Stimulated activated CD8-positive, alpha-beta memory T cell treated with anti-CD3 and anti-CD28 coated beads, Interleukin-12 subunit alpha, Interleukin-12 subunit beta, amount 100 ng/mL, for 4 hours (primary cell): ENCODE data around the gene DAZAP1.
"Not testable (repeated sequence)": the region's sequence is repeated elsewhere in the genome, so short reads cannot be mapped to it uniquely, and the experiment has no call there.

ENCODE experiments used
- DNase-seq: peaks from one replicate; pipeline ENCODE4 v3.0.0-alpha.2; 2020; ENCODE audit warnings: low read depth

Gene DAZAP1

DNA sequence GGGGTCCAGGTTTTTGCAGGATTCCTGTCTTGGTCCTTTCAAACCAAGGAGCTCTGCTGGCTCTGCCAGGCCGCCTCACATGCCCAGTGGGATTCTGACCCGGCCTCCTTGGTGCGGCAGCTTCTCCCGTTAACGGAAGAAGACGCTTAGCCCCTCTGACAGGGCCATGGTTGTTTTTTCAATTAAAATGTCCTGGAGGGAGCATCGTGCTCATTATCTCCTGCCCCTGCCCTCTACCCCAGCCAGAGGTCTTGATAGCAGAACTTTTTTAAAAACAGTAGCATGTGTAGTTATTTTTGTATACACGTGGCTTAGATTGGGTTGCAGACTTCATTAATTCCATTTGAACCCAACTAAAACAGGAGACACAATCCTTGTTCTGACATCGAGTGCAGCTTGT, 19.4 kb downstream of the DAZAP1 start:
- no peak for DNase-seq

DNA sequence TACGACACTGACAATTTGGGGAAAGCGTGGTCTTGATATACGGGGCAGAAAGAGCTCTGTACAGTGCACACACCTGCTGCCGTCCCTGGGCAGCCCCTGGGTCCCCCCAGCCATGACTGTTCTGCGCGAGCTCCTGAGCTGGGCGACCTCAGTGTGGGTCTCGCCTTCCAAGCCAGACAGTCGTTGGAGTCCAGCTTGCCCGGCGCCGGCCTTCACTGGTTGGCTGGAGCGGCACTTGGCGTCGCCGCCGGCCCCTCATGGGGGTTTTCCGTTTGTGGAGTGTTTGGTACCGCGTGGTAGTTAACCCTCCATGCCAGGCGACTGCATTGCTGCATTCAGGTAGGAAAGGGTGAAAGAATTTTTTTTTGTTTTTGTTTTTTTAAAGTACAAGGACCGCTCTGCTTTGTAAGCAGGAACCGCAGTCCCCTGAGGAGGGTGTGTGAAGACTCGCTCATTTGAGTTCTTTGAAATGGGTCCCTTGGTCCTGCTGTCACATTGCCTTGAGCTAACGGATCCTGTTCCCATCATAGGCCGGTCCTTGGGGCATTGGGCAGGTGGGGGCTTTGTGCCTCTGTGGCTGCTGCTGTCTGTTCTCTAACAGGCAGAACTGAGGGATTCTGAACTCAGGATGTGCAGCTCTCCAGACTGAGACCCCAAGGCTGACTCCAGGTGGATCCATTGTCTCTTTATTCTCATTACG, 20.0 kb downstream of the DAZAP1 start:
- DNase-seq = no peak

DNA sequence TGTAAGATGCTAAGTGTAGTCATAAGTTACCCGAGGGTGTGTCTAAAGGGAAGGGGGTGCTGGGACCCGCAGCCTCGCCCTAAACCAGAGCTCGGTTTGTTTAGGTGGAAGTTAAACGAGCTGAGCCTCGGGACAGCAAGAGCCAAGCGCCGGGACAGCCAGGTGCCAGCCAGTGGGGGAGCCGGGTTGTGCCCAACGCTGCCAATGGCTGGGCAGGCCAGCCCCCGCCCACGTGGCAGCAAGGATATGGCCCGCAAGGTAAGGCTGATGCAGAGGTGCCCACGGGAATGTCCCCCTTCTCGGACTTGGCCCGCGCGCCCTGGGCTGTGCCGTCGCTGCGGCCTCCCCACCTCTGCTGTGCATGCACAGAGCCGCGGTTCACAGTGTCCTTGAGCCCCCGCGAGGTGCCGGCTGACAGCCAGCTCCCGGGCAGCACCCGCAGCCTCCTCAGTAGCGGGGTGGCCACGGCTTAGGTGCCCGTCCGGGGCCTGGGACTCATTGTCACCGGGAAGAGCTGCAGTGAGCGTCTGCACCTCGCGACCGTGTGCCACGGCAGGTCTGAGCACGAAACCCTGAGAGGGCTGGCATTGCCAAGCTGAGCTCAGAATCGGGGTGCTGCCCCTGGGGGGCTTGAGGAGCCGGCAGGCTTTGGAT, 21.5 kb downstream of the DAZAP1 start:
- no peak for DNase-seq

DNA sequence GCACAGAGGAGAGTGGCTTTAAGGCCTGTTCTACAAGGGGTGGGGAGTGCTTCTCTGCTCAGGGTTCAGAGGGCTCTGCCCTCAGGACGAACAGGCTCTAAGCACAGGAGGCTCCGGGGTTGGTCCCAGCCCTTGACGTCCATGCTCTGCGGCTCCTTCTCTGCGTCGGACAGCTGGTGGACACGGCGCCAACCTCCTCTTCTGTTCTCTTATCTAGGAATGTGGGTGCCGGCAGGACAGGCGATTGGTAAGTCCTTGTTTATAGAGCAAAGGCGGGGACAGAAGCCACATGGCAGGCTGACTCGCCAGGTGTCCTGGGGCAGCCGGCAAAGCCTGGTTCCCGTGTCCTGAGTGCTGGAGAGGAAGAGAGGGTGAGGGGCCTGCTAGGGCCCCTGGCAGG, 22.4 kb downstream of the DAZAP1 start:
- no peak for DNase-seq

DNA sequence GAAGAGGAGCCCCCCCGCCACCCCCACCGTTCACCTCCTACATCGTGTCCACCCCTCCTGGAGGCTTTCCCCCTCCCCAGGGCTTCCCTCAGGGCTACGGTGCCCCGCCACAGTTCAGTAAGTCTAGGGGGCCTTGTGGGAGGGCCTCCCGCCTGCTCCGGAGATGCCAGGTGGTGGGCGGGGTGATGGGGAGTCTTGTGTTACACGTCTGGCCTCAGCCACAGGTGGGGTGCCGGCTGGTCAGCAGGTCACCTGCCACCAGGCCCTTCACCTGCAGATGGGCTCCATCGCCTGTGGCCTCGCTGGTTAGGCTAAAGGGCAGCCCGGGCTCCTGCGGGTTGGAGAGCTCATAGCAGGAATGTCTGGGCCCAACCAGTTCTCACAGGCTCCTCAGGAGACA, 22.9 kb downstream of the DAZAP1 start:
- no peak for DNase-seq

DNA sequence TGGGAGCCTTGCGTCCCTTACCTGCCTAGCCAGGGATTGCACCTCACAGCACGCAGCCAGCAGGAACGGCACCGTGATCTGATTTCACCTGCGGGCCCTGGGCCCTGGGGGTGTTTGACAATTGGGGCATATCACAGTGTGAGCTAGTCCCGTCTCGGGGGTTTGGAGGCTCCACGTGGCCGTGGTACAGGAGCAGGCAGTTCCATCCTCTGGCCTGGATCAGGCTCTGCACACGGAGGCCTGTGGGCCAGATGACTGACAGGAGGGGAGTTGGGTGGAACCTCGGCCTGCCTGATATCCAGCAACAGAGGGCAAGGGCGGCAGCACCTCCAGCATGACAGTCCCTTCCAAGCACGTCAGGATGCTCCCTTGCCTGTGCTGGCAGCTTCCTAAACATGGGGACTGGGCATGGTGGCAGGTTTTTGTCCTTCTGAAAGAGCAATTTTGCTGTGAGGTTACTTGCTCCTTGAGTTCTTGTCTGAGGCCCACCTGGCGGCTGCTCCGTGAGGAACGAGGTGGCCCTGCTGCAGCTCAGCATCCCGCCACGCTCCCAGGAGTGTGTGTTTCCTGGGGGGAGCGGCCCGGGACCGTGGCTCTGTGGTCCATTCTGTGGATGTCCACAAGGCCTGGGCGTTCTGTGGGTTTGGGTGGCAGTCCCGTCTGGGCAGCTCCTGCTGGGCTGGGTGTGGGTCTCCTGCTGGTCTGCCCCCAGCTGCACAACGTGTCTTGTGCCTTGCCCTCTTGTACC, 24.5 kb downstream of the DAZAP1 start:
- DNase-seq = no peak

DNA sequence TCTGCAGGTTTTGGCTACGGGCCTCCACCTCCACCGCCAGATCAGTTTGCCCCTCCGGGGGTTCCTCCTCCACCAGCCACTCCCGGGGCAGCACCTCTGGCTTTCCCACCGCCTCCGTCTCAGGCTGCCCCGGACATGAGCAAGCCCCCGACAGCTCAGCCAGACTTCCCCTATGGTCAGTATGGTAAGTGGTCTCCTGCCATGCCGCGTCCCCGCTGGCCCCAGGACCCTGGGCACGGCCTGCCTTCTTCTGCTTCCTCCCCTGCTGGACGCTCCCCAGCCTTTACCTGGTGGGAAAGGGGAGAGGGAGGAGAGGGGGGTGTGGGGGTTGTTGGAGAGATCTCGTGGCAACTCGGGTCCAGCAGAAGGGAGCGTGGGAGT, 25.1 kb downstream of the DAZAP1 start:
- no peak for DNase-seq

DNA sequence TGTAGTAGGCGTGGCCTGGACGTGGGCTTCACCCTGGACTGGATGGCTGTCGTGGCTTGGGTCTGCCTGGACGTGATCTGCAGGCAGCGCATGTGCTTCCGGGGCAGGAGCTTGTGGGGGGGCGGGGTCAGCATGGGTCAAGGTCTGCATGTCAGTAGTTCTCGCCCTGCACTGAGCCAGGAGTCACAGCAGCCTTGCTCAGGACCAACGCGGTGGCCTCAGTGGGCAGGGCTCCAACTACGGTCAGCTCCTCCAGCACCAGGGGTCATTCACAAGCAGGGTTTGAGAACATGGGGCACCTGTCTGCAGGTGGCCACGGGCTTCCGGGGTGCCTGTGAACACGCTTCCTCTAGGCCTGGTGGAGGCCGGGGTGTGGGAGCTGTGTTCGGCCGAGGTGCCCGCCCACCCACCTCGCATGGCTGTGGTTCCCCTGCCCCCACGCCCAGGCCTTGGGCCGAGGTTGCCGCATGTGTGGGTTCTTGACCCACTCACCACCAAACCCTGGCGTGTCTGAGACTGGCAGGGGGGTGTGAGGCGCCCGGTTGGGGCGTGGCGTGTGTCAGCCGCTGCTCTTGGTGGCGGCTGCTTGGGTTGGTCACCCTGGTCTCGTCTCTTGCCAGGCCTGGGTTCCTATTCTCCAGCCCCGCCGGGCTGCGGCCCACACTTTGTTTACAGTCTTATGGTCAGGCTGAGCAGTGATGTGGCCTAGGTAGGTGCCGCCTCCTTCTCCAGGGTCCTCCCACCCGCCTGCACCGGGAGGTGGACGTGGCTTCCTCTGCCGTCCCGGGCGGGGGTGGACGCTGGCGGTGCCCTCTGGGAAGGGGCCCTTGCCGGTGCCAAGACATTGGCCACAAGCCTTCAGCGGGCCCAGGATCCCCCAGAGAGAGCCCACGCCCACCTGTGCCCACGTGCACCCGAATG, 26.0 kb downstream of the DAZAP1 start:
- DNase-seq = no peak

DNA sequence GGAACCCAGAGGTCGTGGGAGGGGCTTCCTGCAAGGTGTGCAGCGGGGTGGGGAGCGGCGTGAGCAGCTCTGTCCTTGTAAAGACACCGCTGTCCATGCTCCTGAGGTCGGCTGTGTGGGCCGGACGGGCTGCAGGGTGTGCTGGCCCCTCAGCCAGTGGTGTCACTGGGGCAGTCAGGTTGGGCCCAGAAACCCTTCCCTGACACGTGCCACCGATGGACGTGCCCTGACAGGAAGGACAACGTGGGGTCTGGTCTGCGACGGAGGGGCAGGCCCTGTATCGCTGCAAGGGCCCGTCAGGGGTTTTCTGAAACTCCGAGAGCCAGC, 26.6 kb downstream of the DAZAP1 start:
- DNase-seq = no peak

DNA sequence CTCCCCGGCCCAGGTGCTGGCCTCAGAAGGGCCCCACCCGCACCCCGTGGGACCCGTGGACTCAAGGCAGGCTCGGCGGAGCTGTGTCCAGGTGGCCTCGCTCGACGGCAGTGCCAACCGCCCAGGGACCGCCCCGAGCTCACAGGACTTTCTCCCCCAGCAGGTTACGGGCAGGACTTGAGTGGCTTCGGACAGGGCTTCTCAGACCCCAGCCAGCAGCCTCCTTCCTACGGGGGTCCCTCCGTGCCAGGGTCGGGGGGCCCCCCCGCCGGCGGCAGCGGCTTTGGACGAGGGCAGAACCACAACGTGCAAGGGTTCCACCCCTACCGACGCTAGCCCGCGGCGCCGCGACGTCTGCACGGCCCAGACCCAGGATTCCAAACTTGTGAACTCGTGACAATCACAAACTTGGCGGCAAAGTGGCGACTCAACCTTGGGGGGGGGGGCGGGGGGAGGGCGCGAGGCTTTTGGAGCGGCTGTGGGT, 27.2 kb downstream of the DAZAP1 start:
- DNase-seq = no peak

DNA sequence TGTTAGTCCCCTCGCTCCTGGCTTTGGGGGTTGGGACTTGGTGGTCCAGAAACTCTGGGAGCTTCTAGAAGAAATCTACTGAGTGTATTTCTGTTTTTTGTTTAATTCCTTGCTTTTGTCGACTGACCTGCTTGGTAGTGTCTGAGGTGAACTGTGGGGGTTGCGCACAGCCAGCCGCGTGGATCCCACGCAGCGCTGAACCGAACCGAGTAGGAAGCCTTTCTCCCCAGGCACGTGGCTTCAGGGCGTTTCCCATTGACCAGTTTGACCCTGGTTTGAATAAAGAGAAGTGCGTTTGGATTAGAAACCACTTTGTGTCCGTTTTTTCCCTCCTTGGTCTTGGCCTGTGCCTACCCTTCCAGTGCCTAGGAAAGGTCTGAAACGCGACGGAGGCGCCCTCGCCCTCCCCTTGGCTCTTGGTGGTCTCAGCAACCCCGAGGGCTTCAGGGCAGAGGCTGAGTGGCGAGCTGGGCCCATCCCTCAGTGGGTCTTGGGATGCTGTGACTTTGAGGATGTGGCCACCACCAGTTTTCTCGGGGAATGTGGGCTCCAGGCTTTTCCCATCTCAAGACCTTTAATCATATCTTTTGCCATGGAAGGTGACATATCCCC, 28.1 kb downstream of the DAZAP1 start:
- no peak for DNase-seq

DNA sequence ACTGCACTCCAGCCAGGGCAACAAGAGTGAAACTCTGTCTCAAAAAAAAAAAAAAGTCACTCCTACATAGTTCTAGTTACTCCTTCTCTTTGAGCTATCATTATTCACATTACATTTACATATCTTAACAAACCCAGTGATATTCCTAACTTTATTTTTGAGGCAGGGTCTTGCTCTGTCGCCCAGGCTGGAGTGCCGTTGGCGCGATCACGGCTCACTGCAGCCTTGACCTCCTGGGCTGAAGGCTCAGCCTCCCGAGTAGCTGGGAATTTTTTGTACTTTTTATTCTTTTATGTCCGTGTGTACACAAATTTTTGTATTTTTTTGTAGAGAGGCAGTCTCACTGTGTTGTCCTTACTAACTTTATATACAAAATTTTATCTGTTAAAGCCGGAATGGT, 30.2 kb downstream of the DAZAP1 start:
- no peak for DNase-seq

DNA sequence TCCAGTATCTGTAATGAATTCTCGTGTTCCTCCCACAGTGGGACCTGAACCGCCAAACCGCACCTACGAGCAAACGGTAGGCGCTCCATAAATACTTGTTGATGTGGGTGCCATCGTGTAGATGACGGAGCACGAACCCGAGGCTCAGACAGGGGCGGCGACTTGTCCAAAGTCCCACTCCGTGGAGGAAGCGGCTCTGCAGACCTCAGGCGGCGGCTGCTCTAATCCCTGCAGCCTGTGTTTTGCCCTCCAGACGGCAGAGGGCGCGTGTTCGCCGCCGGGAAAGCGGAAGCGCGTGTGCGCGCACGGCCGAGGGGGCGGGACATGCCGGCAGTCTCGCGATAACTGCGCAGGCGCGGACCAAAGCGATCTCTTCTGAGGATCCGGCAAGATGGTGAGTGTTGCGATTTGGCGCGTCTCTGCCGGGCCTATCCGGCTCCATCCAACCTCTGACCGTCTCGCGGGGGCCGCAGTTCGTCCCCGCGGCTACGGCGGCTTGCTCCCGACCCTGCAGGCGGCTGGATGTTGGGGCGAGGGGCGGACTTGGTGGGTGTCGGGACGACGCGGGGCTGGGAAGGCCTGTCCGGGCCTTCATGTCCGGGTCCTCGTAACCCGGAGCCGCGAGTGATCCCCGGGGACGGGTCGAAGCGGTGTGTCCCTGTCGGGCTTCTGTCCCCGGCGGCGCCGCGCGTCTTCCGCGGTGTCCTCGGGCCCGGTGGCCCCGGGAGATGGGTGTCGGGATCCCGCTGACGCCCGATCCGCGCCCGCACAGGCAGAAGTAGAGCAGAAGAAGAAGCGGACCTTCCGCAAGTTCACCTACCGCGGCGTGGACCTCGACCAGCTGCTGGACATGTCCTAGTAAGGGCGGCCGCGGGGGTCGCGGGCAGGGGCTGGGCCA, 30.9 kb downstream of the DAZAP1 start, which contains the start of gene RPS15:
RPS15 (plus strand) TSS at position 362 of the 898 bp plus-strand sequence; CDS start at position 392, 30 bp downstream.
- DNase-seq = peak; percentile 92

DNA sequence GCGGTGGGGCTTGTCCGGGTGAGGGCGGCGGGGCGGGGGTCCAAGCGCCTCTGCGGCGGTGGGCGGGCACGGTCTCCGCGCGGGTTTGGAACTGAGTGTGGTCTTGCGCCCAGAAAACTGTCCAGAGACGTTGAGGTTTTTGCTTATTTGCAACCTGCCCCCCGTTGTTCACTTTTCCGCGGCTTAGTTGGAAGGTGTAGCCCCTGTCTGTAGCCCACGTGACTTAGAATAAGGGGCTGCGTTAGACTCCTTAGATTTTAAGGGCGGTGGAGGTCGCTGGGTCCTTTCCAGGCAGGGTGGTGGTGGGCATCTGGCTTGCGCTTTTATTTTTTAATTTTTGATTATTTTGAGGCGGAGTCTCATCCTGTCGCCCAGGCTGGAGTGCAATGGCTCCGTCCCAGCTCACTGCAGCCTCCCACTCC, 31.6 kb downstream of the DAZAP1 start:
- no peak for DNase-seq

DNA sequence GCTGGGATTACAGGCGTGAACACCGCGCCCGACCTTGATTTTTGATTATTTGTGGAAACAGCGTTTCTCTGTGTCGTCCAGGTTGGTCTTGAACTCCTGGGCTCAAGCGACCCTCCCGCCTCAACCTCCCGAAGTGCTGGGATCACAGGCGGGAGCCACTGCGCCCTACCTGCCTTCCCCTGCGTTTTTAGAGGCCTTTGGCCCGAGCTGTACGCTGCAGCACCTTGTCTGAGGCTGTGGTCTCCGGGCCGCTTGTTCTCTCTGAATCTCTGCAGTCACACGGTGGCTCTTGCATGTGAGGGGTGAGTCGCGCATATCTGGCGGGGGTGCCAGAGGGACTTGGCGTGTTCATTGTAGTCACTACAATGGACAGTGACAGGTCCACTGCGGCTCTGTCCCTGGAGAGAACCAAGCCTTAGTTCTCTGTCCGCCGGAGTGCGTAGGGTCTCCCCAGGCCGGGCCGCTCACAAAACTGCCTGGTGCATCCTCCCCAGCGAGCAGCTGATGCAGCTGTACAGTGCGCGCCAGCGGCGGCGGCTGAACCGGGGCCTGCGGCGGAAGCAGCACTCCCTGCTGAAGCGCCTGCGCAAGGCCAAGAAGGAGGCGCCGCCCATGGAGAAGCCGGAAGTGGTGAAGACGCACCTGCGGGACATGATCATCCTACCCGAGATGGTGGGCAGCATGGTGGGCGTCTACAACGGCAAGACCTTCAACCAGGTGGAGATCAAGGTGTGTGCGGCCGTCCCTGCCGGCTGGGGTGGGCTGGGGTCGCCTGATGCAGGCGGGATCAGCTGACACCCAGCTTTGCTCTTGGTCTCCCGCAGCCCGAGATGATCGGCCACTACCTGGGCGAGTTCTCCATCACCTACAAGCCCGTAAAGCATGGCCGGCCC, 32.4 kb downstream of the DAZAP1 start:
- not testable (repeated sequence) for DNase-seq

DNA sequence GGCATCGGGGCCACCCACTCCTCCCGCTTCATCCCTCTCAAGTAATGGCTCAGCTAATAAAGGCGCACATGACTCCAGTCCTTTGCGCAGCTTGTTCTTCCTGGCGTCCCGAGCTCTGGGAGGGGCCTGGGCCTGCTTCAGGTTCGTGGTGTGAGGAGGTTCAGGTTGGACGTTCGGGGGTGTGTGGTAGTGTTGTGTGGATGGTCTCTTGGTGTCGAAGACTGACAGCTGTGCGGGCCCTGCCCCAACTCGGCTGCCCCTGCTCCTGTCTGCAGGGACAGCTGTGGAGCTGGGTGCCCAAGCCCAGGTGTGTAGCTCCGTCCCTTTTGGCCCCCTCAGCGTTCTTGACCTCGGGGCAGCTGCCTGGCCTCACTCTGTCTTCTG, 33.0 kb downstream of the DAZAP1 start:
- no peak for DNase-seq

DNA sequence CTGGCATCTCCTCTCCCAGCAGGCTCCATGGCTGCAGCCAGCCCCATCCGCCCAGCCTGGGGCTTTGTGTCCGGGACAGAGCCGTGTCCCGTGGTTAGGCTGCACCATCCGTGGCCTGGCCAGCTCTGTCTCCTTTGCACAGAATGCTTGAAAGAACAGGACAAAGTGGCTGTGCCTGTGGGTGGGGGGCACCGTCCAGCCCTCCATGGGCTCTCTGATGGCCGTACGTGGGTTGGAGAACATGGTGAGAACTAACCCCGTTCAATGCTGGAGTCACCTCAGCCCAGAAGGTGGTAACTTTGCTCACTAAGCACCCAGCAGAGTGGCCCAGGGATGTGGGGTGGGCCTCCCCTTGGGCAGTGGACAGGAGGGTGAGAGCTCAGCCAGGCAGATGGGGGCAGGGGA, 33.6 kb downstream of the DAZAP1 start:
- no peak for DNase-seq

DNA sequence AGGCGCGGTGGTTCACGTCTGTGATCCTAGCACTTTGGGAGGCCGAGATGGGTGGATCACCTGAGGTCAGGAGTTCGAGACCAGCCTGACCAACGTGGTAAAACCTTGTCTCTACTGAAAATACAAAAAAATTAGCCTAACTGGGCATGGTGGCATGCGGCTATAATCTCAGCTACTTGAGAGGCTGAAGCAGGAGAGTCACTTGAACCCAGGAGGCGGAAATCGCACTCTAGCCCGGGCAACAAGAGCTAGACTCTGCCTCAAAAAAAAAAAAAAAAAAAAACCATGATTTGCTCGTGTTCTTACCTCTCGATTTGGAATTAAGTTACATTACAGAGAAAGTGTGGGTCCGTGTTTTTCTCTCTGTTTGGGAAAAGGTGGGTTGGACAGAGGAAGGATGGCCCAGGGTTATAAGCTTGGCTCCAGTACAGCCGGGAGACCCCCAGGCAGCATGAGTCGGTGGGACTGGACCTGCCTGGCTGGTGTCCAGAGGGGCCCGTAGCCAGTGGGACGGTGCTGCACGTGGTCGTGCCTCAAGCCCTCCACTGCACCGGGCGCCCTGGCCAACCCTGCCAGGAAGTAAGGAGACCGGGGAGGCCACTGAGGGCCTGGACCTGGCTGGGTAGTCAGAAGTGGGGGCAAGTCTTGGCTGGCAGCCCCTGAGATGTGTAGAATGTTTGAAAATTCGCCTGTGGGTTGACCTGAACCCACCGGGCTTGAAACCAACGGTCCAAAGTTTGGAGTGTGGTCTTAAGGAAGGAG, 34.5 kb downstream of the DAZAP1 start:
- no peak for DNase-seq
